ENCODE data around the gene CRYZL1.

Gene CRYZL1

DNA sequence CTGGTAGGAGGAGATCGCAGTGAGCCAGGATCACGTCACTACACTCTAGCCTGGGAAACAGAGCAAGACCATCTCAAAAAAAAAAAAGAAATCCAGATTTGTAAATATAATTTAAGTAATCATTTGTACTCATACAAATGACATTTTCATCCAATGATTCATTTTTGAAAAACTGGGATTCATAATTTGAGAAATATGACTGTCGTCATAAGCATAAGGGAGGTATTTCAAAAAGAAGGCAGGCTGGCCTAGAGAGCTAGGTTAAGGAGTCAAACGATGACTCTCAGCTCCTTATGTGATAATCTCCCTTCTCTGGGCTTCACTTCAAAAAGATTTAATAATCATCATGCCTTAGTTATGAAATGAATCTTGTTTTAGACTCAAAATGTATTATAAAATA lies 101.9 kb downstream of the CRYZL1 start:
- Mint-ChIP-seq H3K9me3 (peaks cover 5% of the 10 kb centered on the region), H3K36me3 (ENCODE audit: low read depth) (peaks cover 25% of the 10 kb centered on the region), H3K27me3 (ENCODE audit: low read depth) (no peaks in the 10 kb centered on the region), H3K4me1 (ENCODE audit: low read depth) (peaks cover 25% of the 10 kb centered on the region), H3K4me3 (no peak overlapping the region), H3K27ac (no peak overlapping the region)

Measured in T-helper 1 cell treated with Interleukin-12 subunit alpha and Interleukin-12 subunit beta and Interleukin-4 antibody, amounts not matched to agents 30 μg/mL and 1 μg/mL, for 36 hours (primary cell).